HG03095 (cell line): ENCODE results near the gene IQGAP2.

Source experiments
- ATAC-seq: cut with Tn5 transposase; IDR thresholded peaks from one replicate; pipeline ENCODE4 v1.9.1; 2021; ENCODE audit warnings: moderate library complexity; ENCODE audit not compliant: unreplicated experiment

The IQGAP2 gene

GRCh38 chr5:76681287-76681686 lies 278.2 kb downstream of the IQGAP2 start:
- no peak for ATAC-seq

GRCh38 chr5:76682387-76682786 lies 279.3 kb downstream of the IQGAP2 start:
- no peak for ATAC-seq

GRCh38 chr5:76683816-76684731 lies 281.0 kb downstream of the IQGAP2 start:
- ATAC-seq = no peak

GRCh38 chr5:76684756-76685519 lies 281.9 kb downstream of the IQGAP2 start:
- no peak for ATAC-seq

GRCh38 chr5:76685704-76686103 lies 282.6 kb downstream of the IQGAP2 start:
- no peak for ATAC-seq

- ATAC-seq = no peak
These were observed 285.1 kb downstream of the IQGAP2 start for GRCh38 chr5:76688212-76688611.

GRCh38 chr5:76688836-76689235 lies 285.8 kb downstream of the IQGAP2 start:
- ATAC-seq = no peak

GRCh38 chr5:76689321-76690036 lies 286.4 kb downstream of the IQGAP2 start:
- ATAC-seq = no peak

GRCh38 chr5:76690037-76690679 lies 287.1 kb downstream of the IQGAP2 start:
- ATAC-seq = no peak

- no peak for ATAC-seq
These were observed 287.8 kb downstream of the IQGAP2 start for GRCh38 chr5:76690704-76691466.

GRCh38 chr5:76691467-76692273 lies 288.6 kb downstream of the IQGAP2 start:
- no peak for ATAC-seq

GRCh38 chr5:76692274-76692540 lies 289.1 kb downstream of the IQGAP2 start:
- no peak for ATAC-seq

GRCh38 chr5:76692651-76693050 lies 289.6 kb downstream of the IQGAP2 start:
- ATAC-seq = no peak

- ATAC-seq = no peak
These were observed 290.1 kb downstream of the IQGAP2 start for GRCh38 chr5:76693141-76693540.

GRCh38 chr5:76694317-76694716 lies 291.2 kb downstream of the IQGAP2 start:
- ATAC-seq = no peak

GRCh38 chr5:76695346-76695745 lies 292.3 kb downstream of the IQGAP2 start:
- ATAC-seq = no peak

GRCh38 chr5:76696251-76696650 lies 293.2 kb downstream of the IQGAP2 start:
- ATAC-seq = no peak

GRCh38 chr5:76697670-76698069 lies 294.6 kb downstream of the IQGAP2 start:
- no peak for ATAC-seq

- no peak for ATAC-seq
These were observed 297.5 kb downstream of the IQGAP2 start for GRCh38 chr5:76700571-76700970.

- ATAC-seq = no peak
These were observed 298.2 kb downstream of the IQGAP2 start for GRCh38 chr5:76701298-76701697.
